HG03439 (cell line): Measurements from ENCODE around the gene CMA1.
"Not testable (repeated sequence)": the region's sequence is repeated elsewhere in the genome, so short reads cannot be mapped to it uniquely, and the experiment has no call there.

Source experiments
- ATAC-seq: cut with Tn5 transposase; IDR thresholded peaks from one replicate; pipeline ENCODE4 v1.9.1; 2021; ENCODE audit warnings: mild to moderate bottlenecking, moderate library complexity; ENCODE audit not compliant: unreplicated experiment

CMA1 gene

GRCh38 chr14:24508155-24508840 lies at the start of gene CMA1:
CMA1 (minus strand) TSS chr14:24508265; CDS start chr14:24508235, 30 bp downstream.
- no peak for ATAC-seq

DNA sequence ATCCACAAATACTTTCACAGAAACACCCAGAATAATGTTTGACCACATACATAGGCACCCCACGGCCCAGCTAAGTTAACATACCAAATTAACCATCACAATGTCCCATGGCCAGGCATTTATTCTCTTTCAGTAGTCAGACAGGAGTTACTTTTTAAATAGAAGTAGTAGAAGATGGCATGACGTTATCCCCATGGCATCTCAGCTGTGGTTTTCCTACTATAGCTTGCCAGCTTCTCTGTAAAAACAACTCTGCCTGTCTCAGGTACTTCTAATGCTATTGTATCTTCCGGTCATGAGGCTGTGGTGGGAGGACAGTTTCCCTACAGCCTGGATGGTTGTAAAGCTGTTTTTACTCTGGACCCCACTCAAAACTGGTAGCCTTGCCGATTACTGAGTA lies 48.7 kb upstream of the CMA1 start:
- ATAC-seq, result no peak

DNA sequence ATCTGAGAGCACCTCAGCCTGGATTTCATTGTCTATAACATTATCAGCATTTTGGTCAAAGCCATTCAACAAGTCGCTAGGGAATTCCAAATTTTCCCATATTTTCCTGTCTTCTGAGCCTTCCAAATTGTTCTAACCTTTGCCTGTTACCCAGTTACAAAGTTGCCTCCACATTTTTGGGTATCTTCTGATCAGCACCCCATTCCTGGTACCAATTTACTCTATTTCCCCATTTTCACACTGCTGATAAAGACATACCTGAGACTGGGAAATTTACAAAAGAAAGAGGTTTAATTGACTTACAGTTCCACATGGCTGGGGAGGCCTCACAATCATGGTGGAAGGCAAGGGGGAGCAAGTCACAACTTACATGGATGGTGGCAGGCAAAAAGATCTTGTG lies 41.0 kb upstream of the CMA1 start:
- not testable (repeated sequence) for ATAC-seq

DNA sequence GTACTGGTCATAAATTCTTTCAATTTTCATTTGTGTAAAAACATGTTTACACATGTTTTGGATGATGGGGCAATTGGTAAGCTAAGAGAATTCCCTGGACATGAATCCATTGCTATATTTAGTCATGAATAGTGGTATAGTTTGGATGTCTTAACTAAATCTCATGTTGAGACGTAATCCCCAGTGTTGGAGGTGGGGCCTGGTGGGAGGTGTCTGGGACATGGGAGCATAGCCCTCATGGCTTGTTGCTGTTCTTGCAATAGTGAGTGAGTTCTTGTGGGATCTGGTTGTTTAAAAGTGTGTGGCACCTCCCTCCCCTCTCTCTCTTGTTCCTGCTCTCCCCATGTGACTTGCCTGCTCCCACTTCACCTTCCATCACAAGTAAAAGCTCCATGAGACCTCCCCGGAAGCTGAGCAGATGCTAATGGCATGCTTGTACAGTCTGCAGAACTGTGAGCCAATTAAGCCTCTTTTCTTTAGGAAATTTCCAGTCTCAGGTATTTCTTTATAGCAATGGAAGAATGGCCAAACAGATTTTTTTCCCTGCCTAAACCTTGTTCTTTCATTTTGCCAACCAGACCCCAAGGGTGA lies 34.4 kb upstream of the CMA1 start:
- no peak for ATAC-seq

DNA sequence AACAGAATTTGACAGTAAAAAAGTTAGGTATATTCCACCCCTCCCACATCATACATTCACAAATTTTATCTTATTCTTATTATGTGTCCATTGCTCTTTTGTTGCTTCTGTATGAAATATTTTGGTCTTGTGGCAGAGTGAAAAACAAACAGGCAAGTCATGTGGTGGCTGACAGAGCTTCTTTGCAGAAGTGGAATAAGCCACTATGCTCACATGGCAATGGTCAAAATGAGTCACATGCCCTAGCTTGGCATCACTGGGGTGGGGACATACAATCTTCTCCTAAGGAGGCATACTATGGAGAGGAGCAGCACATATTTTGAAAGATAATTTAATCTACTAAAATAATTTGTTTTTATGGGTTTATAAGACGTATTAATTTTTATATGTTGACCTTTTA lies 27.7 kb upstream of the CMA1 start:
- ATAC-seq, result no peak

DNA sequence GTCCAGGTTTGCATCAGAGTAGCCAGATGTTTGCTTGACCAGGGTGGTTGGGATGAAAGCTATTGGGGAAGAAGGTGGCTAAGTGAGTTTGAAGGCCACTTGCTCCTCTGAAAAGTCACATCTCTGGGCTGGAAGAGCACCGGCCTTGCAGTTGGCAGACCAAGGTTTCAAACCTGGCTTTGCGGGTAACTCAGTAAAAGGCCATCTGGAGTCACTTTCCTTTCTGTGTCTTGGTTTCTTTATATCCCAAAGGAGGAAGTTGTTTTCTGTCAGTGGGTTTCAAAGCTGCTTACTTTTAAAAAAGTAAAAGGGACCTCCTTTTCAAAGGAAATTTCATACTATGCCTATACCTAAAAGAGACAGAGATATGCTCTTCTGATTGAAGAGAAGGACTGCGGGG lies 26.2 kb upstream of the CMA1 start:
- no peak for ATAC-seq

GRCh38 chr14:24525877-24526620 lies 18.0 kb upstream of the CMA1 start:
- not testable (repeated sequence) for ATAC-seq

- no peak for ATAC-seq
These were observed 10.8 kb upstream of the CMA1 start for GRCh38 chr14:24518851-24519250.

GRCh38 chr14:24514209-24514608 lies 6.1 kb upstream of the CMA1 start:
- ATAC-seq, result no peak

GRCh38 chr14:24513009-24513408 lies 4.9 kb upstream of the CMA1 start:
- no peak for ATAC-seq

- no peak for ATAC-seq
These were observed 1.6 kb downstream of the CMA1 start for GRCh38 chr14:24506443-24506842.

DNA sequence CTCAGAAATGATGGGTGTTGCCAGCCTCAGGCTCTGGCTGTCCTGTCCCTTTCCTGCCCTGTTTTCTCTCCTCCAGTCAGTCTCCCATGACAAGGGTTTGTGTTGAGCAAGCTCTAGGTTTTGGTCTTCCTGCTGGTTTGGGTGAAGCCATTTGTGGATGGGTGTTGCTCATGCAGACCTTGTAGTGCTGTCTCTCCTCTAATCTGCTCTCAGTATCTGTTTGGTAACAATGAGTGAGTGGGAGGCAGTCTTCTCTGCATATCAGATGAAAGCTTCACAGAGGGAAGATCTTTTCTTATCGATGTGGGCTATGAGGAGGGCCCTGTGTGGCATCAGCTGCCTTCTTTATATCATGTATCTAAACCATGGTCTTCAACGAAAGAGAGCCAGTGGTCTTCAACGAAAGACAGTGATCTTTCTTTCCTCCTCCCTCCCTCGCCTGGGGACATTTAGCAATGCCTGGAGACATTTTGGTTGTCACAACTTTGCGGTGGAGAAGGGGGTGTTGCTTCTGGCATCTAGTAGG lies 3.6 kb downstream of the CMA1 start:
- ATAC-seq, result no peak

DNA sequence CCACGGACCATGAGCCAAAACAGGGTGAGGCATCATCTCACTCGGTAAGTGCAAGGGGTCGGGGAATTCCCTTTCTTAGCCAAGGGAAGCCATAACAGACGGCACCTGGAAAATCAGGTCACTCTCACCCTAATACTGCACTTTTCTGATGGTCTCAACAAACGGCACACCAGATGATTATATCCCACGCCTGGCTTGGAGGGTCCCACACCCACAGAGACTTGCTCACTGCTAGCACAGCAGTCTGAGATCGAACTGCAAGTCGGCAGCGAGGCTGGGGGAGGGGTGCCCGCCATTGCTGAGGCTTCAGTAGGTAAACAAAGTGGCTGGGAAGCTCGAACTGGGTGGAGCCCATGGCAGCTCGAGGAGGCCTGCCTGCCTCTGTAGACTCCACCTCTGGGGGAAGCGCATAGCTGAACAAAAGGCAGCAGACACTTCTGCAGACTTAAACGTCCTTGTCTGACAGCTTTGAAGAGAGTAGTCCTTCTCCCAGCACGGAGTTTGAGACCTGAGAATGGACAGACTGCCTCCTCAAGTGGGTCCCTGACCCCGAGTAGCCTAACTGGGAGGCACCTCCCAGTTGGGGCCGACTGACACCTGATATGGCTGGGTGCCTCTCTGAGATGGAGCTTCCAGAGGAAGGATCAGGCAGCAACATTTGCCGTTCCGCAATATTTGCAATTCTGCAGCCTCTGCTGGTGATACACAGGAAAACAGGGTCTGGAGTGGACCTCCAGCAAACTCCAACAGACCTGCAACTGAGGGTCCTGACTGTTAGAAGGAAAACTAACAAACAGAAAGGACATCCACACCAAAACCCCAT lies 16.3 kb downstream of the CMA1 start:
- not testable (repeated sequence) for ATAC-seq

- ATAC-seq, result no peak
These were observed 24.3 kb downstream of the CMA1 start for GRCh38 chr14:24483604-24484252.

- not testable (repeated sequence) for ATAC-seq
These were observed 25.3 kb downstream of the CMA1 start for GRCh38 chr14:24482699-24483303.

- no peak for ATAC-seq
These were observed 26.3 kb downstream of the CMA1 start for GRCh38 chr14:24481622-24482324.

GRCh38 chr14:24479999-24480398 lies 28.1 kb downstream of the CMA1 start:
- ATAC-seq, result not testable (repeated sequence)

- ATAC-seq, result no peak
These were observed 32.8 kb downstream of the CMA1 start for GRCh38 chr14:24475261-24475660.

DNA sequence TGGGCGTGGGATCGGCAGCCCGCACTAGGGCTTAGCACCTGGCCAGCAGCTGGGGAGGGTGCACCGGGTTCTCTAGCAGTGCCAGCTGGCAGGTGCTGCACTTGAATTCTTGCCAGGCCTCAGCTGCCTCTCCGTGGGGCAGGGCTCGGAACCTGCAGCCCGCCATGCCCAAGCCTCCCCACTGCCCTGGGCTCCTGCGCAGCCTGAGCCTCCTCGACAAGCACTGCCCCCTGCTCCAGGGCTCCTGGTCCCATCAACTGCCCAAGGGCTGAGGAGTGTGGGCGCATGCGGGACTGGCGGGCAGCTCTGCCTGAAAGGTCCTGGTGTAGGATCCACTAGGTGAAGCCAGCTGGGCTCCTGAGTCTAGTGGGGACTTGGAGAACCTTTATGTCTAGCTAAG lies 34.9 kb downstream of the CMA1 start:
- no peak for ATAC-seq
